DMS79 treated with DMSO at 0.1 percent for 48 hours (cell line): ENCODE measurements around the gene KRT37.
"Not testable (repeated sequence)": the region's sequence is repeated elsewhere in the genome, so short reads cannot be mapped to it uniquely, and the experiment has no call there.

Source experiments
- DNase-seq: peaks from one replicate; lab custom pipeline; 2025; lab: John Stamatoyannopoulos, UW

KRT37 gene

GRCh38 chr17:41404024-41404671 is 20.2 kb downstream of the KRT37 start:
- DNase-seq: peak; percentile 97

DNA sequence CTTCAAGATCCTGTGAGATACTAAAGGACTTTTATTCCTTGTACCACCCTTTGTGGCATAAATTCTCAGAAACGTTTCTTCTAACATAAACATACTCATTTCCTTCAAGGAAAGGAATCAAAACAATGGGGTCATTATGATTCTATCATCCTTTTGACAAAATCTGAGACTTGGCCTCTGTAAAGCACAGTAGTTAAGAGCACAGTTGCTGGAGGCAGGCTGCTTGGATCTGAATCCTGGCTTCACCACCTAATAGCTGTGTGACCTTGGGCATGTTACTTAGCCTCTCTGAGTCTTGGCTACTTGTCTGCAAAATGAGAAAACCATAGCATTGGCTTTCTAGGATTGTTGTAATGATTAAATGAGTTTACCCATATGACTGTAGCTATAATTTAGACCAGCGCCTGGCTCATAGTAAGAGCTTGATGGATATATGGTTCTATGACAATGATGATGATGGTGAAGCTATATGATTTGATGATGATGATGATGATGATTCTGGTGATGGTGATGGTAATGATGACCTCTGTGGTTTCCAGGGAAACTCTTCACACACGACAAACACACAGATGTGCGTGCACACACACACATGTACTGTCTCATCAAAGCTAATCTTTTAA is 20.9 kb downstream of the KRT37 start:
- no peak for DNase-seq

GRCh38 chr17:41402161-41402560 is 22.2 kb downstream of the KRT37 start:
- no peak for DNase-seq

DNA sequence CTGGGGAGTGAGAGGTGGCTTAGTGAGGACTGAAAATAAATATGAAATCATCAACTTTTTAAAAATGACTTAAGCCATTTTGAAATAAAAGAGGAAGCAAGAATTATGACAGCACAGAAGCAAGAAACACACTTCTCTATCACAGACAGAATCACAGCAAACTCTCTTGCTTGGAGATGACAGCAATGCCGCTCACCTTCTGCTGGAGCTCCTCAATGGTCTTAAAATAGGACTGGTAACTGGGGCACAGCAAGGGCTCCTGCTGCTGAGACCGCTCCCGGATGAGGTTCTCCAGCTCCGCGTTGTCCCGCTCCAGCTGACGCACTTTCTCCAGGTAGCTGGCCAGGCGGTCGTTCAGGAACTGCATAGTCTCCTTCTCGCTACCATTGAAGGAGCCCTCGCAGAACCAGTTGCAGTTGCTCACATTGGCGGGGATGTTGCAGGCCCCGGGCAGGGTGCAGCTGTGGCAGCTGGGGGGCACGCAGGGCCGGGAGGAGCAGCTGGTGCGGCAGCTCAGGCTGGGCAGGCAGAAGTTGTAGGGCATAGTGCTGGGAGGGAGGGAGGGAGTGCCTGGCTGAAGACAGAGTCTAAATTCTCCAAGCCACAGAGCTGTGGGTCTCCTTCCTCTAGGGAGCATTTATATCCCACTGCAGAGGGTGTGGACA is 27.3 kb downstream of the KRT37 start, which contains the start of gene KRT31:
KRT31 (minus strand) TSS at position 613 of the 665 bp plus-strand sequence; CDS start at position 544, 69 bp downstream.
- no peak for DNase-seq

GRCh38 chr17:41396340-41396739 is 28.0 kb downstream of the KRT37 start:
- DNase-seq: no peak

GRCh38 chr17:41395611-41396010 is 28.8 kb downstream of the KRT37 start:
- no peak for DNase-seq

GRCh38 chr17:41395044-41395443 is 29.3 kb downstream of the KRT37 start:
- not testable (repeated sequence) for DNase-seq

GRCh38 chr17:41394254-41394996 is 30.0 kb downstream of the KRT37 start:
- no peak for DNase-seq

GRCh38 chr17:41393826-41394225 is 30.6 kb downstream of the KRT37 start:
- DNase-seq: no peak

GRCh38 chr17:41393294-41393693 is 31.1 kb downstream of the KRT37 start:
- no peak for DNase-seq

DNA sequence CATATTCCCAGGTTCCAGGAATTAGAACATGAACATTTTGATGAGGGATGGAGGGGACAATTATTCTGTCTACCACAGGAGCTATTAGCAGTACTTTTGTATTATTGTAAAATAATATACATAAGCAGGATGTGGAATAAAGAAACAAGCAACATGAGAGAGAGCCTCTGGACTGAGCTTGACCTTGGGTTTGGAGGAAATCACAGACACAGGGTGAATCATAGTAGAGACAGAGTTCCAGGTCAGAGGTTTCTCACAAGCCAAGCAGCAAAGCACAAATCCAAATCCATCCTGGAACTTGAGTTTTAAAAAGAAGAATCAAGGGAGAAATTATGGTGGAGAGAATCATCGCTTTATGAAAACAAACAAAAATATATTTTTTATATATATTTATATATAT is 32.1 kb downstream of the KRT37 start:
- DNase-seq: no peak

DNA sequence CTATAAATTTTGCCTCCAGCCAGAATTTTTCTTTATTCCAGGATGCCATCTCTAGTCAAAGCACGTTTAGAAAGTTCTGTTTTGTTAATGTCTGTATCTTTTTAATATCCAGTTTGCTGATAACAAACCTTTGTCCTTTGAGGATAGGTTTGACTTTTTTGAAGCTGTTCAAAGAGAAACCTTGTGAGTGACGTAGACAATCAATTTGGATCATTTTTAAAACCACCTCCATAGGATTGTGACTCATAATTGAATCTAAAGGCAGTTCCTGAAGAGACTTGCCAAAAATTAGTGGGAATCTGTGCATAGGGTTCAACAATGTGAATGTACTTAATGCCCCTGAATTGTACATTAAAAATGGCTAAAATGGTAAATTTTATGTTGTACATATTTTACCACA is 32.9 kb downstream of the KRT37 start:
- DNase-seq: no peak

DNA sequence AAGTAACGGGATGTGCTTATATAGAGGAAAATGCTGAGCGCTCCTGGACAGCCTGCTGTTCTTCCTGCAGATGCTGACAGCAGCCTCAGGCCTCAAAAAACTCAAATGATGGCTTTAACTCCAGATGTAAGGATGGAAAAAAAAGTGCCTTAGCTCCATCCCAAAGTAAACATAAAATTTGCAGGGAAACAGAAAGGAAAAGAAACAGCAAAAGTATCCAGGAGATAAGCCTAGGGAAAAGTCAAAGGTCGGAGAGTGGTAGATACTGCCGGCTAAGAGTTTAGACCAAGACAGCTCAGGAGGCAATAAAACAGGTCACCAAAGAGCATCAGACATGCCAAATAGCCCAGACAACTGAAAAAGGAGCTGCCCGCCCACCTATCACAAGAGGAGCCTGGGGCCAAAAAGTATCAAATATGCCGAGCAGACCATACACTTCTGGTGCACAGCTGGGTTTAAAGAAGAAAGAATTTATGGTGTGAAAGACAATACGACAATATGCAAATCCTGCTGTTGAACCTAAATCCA is 33.9 kb downstream of the KRT37 start:
- no peak for DNase-seq

- no peak for DNase-seq
Measured at GRCh38 chr17:41387670-41388069, 36.7 kb downstream of the KRT37 start.

DNA sequence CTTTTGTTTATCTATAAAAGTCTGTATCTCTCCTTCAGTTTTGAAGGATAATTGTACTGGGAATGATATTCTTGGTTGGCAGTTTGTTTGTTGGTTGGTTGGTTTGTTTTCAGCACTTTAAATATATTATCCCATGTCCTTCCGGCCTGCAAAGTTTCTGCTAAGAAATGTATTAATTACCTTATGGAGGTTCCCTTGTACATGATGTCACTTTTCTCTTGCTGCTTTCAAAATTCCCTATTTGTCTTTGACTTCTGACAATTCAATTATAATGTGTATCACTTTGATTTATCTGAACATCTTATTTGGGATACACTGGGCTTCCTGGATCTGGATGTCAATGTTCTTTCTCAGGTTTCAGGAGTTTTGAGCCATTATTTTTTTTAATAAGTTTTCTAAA is 38.2 kb downstream of the KRT37 start:
- DNase-seq: no peak

GRCh38 chr17:41383690-41384089 is 40.7 kb downstream of the KRT37 start:
- DNase-seq: no peak

DNA sequence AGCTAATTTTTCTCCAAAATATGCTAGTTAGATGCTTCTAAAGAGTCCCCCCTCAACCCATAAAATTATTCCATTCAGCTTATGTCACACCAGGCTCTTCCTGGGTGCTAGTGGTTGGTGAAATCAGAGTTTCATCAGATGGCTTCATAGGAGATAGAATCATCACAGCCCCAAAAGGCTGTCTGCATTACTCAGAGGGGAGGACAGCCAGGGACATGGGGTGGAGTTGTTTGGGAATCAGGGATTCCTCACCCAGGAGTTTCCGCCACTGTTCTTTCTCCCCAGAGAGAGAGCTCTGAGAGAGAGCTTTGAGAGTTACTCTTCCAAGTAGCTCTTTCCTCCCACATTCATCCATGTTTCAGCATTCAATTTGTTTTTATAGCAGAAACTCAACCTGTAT is 42.0 kb downstream of the KRT37 start:
- no peak for DNase-seq

GRCh38 chr17:41381943-41382342 is 42.4 kb downstream of the KRT37 start, which contains the start of gene KRT34:
Gene KRT34, minus strand, starts transcription at chr17:41382306. Its CDS starts 60 bp downstream, at chr17:41382246.
- DNase-seq: not testable (repeated sequence)

DNA sequence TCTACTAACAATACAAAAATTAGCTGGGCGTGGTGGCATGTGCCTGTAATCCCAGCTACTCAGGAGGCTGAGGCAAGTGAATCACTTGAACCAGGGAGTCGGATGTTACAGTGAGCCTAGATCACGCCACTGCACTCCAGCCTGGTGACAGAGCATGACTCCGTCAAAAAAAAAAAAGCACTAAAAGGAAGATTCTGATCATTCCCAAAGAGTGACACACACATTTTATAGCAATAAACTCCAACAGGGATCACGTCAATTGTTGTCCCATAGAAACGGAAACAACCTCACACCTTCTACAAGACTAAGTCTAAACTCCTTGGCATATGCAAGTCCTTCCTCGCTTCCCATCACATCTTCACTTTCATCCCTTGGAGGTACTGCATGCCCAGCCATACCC is 44.3 kb downstream of the KRT37 start:
- DNase-seq: not testable (repeated sequence)

DNA sequence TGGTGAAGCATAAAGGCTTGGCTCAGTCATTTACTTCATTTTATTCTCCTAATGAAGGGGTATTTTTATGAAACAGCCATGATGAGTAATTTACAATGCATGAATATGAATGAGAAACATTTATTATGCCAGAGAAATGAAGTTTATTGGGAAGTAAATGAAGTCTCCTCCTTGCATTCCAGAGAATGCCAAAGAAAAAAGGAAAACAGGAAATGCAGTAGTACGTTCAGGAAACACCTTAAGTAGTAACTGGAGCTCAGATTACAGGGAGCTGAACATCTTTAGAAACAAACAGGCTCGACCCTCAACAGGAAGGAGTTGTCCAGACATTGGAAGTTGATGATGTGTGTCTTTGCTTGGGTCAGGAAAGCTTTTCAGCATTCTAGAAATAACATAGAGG is 46.8 kb downstream of the KRT37 start:
- DNase-seq: no peak
